Measurements from ENCODE around the gene FURIN.
"Not testable (repeated sequence)": the region's sequence is repeated elsewhere in the genome, so short reads cannot be mapped to it uniquely, and the experiment has no call there.

Gene FURIN

DNA sequence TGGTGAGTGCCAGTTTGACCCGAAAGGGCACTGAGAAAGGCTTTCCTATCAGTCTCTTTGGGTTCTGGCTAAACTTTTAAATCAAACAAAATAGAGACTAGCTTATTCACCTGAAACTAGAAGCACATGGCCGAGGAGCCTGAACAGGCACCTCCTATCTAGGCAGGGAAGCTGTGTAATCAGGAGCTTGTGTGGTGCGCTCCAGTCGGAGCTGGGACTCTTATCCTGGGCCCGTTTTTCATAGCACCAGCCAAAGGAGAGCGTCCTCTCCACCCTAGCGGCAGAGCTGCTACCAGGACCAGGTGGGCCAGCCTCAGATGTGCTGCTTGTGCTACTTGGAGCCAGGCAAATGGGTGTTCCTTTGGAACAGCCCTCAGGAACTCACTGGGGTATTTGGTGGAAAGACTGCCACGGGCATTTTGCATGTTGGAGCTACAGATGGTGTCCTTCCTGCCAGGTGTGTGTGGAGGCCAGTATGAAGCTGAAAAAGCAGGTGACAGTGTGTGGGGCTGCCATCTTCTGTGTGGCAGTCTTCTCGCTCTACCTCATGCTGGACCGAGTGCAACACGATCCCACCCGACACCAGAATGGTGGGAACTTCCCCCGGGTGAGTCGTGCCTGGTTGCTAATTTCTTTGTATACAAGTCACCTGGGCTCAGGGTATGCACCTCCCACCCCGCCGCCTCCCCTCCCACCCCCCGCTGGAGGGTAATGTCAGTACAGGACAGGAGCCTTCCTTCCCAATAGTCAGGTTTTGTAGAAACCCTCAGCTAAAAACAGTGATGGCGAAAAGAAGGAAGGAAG, 35.5 kb downstream of the FURIN start:
- no peak for DNase-seq

DNA sequence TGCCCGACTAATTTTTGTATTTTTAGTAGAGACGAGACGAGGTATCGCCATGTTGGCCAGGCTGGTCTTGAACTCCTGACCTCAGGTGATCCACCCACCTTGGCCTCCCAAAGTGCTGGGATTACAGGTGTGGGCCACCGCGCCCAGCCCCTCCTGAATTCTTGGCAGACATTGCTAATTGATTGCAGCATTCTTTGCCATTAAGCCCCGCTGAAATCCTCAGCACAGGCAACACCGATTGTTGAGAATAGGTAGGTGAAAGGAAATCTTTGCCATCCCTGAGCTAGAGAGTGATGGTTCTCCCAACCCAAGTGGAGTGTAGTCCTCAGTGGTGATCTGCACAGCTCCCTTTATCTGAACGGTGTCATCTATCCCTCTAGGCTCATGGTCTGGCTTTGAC, 36.4 kb downstream of the FURIN start:
- DNase-seq, result no peak

DNA sequence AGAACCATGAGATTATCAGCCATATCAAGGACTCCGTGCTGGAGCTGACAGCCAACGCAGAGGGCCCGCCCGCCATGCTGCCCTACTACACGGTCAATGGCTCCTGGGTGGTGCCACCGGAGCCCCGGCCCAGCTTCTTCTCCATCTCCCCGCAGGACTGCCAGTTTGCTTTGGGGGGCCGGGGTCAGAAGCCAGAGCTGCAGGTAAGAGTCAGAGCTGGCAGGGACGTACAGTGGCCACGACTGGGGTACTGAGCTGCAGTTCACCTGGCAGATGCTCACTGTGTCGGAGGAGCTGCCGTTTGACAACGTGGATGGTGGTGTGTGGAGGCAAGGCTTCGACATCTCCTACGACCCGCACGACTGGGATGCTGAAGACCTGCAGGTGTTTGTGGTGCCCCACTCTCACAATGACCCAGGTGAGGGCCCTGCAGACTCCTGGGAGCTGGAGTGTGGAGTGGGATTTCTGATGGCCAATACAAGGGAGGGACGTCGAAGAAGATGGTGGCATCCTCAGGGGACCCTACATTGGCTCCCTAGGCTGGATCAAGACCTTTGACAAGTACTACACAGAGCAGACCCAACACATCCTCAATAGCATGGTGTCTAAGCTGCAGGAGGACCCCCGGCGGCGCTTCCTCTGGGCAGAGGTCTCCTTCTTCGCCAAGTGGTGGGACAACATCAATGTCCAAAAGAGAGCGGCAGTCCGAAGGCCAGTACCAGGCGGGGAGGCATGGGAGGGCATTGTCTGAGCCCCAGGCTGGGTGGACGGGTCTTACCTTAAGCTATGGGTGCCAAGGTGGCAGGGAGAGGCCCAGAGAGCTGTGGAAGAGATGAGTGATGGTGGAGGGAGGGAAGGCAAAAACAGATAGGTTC, 37.2 kb downstream of the FURIN start:
- no peak for DNase-seq

DNA sequence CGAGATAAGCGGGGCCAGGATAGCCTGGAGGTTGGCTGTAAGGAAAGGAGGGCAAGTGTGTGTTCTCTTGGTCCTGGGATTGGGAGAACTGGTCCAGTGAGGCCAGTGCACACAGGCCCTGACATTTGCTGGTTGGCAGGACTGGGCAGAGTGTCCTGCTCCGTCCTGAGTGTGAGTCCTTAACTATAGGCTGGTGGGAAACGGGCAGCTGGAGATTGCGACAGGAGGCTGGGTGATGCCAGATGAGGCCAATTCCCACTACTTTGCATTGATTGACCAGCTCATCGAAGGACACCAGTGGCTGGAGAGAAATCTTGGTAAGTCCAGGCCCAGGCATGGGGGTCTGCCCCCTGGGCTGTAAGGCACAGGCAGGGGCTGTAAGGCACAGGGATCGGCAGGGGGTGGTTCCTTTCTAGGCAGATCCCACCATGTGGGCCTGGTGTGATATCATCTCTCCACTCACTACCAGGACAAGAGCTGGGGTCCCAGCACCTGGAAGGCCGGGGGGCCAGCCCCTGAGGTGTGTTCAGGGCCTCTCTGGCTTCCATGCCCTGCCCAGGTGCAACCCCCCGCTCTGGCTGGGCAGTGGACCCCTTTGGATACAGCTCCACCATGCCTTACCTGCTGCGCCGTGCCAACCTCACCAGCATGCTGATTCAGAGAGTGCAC, 37.9 kb downstream of the FURIN start:
- no peak for DNase-seq

DNA sequence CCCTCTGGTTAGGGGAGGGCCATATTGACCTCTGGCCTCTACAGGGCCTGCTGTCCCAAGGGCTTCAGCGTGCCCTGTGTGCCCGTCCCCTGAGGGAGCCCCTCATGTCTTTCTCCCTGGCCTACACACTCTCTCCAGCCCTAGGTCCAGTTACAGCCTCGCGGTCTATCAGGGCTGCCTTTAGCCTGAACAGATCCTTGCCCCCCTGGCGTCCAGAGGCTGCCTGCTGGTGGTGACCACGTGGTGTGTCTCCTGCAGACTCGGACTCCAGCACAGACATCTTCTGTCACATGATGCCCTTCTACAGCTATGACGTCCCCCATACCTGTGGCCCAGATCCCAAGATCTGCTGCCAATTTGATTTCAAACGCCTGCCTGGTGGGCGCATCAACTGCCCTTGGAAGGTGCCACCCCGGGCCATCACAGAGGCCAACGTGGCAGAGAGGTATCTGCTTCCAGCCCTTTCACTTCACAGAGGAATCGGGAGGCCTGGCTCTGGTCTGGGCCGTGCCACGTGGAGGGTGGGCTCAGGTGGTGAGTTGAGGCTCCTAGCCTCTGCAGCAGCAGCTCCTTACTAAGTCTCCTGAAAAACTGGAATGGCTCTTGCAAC, 38.8 kb downstream of the FURIN start:
- no peak for DNase-seq

DNA sequence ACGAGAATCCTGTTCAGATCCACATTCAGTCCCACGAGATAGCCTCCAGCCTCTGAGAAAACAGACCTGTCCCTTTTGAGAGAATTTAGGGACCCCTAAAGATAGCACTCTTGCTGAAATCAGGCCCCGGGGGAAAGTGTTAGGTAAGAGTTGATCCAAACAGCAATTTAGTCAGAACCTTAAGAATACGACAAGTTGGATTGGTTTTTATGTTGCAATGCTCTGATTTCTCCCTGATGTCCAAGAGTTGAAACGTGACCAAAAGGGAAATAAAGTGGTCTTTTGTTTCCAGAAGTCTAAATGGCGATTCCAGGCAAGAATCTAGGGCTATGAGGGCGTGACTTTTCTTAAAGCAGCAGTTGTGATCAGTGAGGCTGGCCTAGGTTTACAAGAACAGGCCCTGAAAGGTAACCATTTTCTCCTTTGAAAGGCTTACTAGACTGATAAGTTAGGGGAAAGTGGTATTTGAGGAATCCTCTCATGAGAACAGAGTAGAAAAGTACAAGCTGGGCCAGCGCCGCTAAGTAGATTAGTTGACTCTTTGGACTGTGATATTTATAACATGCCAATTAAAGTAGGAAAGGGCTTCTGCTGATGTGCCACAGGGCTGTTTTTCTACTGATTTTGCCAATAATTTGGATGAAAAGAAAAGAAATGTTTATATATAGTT, 39.6 kb downstream of the FURIN start:
- no peak for DNase-seq

DNA sequence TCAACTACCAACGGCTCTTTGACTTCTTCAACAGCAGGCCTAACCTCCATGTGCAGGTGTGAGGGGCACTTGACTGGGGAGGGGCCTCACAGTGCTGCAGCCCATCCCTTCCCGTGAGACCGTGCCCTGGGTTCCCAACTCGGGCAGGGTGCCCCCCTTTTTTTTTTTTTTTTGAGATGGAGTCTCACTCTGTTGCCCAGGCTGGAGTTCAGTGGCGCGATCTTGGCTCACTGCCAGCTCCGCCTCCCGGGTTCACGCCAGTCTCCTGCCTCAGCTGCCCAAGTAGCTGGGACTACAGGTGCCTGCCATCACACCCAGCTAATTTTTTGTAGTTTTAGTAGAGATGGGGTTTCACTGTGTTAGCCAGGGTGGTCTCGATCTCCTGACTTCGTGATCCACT, 41.1 kb downstream of the FURIN start:
- not testable (repeated sequence) for DNase-seq

DNA sequence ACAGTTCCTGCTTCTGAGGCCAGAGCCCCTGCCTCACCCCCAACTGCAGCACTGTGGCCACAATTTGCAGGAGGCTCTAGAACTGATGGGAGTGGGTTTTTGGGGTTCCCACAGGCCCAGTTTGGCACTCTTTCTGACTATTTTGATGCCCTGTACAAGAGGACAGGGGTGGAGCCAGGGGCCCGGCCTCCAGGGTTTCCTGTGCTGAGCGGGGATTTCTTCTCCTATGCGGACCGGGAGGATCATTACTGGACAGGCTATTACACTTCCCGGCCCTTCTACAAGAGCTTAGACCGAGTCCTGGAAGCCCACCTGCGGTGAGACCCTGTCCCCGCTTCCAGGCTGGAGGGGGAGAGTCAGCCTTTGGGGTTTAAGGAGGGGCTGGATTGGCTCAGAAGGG, 41.6 kb downstream of the FURIN start:
- no peak for DNase-seq

DNA sequence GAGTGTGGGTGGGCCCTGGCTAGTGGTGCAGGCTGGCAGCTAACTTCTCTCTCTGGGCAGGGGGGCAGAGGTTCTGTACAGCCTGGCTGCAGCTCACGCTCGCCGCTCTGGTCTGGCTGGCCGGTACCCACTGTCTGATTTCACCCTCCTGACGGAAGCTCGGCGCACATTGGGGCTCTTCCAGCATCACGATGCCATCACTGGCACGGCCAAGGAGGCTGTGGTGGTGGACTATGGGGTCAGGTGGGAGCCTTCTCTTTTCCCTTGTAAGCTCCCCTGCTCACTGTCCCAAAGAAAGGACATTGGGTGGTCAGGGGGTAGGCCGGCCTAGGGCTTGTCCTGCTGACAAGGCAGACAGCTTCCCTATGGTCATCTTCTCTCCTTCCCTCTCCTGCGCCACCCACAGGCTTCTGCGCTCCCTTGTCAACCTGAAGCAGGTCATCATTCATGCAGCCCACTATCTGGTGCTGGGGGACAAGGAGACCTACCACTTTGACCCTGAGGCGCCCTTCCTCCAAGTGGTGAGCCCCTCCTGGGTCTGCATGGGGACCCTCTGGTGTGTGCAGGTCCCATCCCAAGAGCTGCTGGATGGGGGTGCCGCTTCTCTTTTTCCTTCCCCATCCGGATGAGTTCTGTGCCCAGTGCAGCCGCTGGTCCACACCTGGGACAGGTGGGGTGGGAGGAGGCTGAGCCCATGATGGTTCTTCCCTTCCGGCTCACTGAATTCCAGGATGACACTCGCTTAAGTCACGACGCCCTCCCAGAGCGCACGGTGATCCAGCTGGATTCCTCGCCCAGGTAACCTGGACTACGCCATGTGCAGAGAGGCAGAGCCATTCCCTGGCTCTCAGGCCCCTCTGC, 42.3 kb downstream of the FURIN start:
- DNase-seq, result no peak

DNA sequence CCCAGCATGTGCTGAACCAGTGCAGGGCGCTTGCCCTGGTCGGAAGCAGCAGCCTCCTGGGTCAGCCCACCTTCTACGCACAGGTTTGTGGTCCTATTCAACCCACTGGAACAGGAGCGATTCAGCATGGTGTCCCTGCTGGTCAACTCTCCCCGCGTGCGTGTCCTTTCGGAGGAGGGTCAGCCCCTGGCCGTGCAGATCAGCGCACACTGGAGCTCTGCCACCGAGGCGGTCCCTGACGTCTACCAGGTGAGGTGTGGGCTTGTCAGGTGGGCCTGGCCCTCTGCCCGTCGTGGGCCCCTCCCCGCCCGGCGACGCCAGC, 42.9 kb downstream of the FURIN start:
- DNase-seq, result no peak

DNA sequence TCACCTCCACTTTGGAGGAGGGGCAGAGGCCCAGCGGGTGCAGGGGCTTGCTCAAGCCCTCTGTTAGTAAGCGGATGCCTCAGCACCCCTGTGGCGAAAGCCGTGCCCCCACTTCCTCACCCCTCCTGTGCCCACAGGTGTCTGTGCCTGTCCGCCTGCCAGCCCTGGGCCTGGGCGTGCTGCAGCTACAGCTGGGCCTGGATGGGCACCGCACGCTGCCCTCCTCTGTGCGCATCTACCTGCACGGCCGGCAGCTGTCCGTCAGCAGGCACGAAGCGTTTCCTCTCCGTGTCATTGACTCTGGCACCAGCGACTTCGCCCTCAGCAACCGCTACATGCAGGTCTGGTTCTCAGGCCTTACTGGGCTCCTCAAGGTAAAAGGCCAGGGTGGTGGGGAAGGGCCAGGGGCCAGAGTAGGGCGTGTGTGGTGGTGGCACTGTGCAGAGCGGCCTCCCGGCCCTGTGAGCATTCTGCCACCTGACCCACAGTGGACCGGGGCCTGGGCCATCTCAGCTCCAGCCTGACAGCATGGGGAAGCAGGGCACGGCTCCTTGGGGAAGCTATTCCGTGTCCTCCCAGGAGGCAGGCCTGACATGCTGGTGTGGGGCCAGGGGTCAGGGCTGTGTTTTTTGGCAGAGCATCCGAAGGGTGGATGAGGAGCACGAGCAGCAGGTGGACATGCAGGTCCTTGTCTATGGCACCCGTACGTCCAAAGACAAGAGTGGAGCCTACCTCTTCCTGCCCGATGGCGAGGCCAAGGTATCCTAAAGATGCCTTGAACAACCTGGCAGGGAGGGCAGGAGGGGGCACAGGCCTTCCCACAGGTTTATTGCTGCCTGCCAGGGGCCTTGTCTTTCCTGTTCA, 43.8 kb downstream of the FURIN start:
- DNase-seq, result no peak

DNA sequence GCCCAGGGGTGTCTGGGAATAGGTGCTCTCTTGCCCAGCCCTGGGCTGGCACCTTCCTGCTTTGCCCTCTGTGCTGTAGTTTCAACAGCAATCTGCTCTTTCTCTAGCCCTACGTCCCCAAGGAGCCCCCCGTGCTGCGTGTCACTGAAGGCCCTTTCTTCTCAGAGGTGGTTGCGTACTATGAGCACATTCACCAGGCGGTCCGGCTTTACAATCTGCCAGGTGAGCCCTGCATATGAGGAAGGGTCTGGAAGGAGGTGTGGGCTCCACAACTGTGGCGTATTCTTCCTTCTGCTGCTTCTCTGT, 44.3 kb downstream of the FURIN start:
- DNase-seq, result no peak

DNA sequence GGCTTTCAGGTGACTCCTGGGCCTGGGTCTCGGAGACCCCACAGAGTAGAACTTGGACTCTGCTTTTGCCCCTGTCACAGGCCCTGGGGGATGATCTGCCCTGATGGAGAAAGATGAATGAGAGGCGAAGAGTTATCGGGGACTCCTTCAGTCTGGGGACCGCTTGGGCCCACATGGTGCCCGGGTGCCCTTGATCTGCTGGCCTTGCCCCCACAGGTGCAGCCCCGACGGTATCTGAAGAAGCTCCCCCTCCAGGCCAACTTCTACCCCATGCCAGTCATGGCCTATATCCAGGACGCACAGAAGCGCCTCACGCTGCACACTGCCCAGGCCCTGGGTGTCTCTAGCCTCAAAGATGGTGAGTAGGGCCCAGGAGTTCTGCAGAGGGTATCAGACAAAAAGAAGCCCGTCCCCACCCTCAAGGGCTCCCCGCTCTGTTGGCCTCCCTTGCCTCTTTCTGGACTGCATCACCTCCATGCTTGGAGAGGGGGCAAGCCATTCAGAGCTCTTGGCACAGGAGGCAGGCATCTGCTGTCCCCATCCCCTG, 45.1 kb downstream of the FURIN start:
- DNase-seq, result no peak

DNA sequence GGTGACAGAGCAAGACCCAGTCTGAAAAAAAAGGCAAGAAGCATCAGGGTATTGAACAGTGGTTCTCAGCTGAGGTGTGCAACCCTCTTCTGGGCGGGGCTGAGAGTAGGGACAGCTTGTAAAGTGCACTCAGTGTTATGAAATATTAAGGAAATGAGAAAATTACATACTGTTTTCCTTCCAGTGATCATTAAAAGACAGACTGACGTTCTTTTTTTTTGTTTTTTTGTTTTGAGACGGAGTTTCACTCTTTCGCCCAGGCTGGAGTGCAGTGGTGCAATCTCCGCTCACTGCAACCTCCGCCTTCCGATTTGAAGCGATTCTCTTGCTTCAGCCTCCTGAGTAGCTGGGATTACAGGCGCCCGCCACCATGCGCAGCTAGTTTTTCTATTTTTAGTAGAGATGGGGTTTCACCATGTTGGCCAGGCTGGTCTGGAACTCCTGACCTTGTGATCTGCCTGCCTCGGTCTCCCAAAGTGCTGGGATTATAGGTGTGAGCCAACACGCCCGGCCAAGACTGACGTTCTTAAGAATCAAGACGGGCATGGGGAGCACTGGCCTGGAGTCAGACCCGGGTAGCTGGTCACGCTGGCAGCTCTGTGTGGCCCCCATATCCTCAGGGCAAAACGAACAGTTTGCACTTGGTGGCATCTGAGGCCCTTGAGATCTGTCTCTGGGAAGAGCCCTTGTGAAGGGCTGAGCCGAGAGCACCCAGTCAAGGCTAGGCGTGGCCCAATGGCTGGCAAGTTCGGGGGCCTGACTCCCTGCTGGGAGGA, 46.1 kb downstream of the FURIN start:
- no peak for DNase-seq

DNA sequence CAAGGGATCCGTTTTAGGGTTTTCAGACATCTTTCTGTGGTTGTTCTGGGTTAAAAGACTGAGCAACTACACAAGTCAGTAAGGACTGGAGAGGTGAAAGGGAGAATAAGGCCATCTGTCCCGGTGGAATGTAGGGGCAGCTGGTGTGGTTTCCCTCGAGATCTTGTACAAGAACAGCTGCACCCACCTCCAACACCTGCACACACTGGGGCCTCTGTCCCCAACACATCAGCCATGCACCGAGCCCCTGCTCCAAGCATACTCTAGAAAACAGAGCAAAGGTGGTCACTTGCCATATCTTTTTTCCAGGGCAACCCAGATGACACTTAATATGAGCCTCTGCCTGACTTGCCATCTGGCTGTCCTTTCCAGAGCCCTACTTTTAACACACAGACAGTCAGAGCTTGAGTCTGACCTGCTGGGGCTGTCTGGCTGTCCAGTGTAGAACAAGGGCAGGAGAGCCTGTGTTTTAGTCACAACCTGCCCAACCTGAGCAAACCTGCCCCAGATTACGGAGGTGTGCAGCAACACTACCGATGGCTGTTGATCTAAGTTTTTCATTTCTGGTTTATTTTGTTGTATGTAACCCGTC, 46.9 kb downstream of the FURIN start:
- DNase-seq, result no peak

DNA sequence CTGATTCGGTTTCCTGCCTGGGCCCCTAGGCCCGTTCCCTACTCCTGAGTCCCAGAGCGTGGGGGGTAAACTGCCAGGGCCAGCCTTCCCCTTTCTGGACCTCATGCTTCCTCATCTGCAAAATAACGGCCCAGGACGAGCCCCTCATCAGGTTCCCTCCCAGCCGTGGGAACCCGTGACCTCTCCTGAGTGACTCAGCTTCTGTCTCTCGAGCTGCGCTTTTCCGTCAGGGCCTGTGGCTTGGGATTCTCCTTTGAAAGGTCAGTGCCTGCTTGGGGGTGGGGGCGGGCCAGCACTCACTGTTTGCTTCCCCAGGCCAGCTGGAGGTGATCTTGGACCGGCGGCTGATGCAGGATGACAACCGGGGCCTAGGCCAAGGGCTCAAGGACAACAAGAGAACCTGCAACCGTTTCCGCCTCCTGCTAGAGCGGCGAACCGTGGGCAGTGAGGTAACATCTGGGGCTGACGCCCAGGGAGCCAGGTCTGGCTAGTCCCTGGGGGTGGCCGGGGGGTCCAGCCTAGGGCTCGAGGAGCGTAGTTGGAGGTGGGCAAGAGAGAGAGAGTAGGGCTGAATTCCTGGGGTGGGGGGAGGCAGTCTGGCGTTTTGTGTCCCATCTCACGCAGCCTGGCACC, 47.5 kb downstream of the FURIN start:
- DNase-seq, result peak; percentile 73

DNA sequence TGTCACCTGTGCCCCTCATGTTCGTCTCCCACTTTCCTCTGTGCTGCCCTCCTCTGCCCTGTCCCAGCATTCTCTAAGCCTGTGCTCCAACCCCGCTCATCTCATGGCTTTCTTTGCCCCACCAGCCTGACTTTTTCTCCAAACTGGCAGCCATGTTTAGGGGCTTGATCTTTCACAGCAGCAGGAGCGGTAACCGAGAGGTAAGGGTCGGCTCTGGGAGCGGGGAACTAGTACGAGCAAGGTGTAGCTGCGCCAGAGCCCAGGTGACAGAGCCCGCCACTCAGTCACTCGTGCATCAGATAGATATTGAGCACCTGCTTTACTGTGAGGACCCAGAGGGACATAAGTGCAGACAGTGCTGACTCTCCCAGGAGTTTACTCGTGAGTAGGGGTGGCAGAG, 48.1 kb downstream of the FURIN start:
- no peak for DNase-seq

DNA sequence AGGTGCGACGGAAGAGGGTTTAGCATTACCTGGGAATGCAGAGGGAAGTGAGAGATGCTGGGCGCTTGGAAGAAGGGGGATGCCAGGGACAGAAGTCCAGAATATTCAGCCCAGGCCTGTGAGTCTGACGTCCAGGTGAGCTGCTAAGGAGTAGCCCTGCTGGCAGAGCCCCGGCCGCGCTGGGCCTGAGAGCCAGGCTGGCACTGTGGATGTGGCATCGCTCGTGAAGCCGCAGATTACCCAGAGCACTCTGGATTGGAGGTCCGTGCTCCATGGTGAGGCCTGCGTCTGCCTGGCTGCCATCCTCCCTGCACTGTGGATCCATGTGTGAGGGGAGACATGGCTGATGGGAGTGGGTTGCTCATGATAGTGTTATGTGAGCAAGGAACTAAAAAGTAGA, 49.2 kb downstream of the FURIN start:
- DNase-seq, result no peak

Data from CD4-positive, alpha-beta T cell treated with Interferon gamma for 1 hour (primary cell).